ENCODE measurements around the gene LGALS4.

- TF ChIP-seq ZNF70 (CRISPR knock-in tag; IDR thresholded peaks at IDR 0.05): no peak
- TF ChIP-seq PATZ1 (CRISPR knock-in tag; IDR thresholded peaks at IDR 0.05; ENCODE audit: borderline replicate concordance): no peak; the same call in 1 of the 2 replicates
- no peak for TF ChIP-seq ZFP30 (CRISPR knock-in tag; IDR thresholded peaks at IDR 0.05)
- no peak for TF ChIP-seq CSDC2 (CRISPR knock-in tag; IDR thresholded peaks at IDR 0.05)
- no peak for TF ChIP-seq ESRRG (CRISPR knock-in tag; IDR thresholded peaks at IDR 0.05)
- no peak for TF ChIP-seq ISL1 (CRISPR knock-in tag; IDR thresholded peaks at IDR 0.05)
- TF ChIP-seq CREB5 (CRISPR knock-in tag; IDR thresholded peaks at IDR 0.05; ENCODE audit: low read depth): no peak
- TF ChIP-seq TOX (CRISPR knock-in tag; IDR thresholded peaks at IDR 0.05; ENCODE audit: borderline replicate concordance): no peak
These were observed 39.7 kb upstream of the LGALS4 start for GRCh38 chr19:38852231-38853044.

Measured in SK-N-SH treated with all-trans-retinoic acid at 6 μM for 48 hours (cell line).